ENCODE results near the gene CACNB4.

Gene CACNB4

DNA sequence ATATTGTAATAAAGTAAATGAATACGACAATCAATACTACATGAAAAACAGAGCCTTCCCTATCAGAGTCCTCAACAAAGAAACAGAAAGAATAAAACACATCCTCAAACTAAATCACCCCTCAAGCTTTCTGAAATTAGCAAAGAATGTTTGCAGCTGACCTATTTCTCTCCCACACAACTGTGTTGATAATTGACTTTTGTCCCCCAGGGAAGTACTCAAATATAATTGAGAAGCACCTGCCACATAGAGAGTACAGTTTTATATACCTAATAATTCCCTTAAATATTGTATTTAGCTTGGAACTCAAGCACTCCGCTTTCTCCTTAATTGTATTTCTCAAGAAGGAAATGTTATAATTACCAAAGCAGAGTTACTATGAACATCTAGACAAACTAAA, 12.6 kb downstream of the CACNB4 start:
- no peak for DNase-seq

DNA sequence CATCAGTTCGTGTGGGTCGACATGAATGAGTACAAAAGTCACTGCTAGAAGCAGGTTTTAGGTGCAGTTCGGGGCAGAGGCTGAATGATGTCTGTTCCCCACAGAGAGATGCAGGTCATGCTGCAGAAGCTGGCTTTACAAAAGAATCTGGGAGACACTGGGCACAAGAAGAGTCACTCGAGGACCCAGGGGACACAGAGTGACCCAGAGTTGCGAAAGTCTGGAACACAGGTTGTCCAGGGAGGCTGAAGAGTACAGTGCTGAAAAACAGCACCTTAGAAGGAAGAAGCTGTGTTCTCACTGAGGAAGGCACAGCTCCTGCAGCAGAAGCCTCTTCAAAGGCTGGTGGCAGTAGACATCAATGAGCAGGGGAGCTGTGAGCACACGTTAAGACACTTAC, 14.8 kb downstream of the CACNB4 start:
- no peak for DNase-seq

DNA sequence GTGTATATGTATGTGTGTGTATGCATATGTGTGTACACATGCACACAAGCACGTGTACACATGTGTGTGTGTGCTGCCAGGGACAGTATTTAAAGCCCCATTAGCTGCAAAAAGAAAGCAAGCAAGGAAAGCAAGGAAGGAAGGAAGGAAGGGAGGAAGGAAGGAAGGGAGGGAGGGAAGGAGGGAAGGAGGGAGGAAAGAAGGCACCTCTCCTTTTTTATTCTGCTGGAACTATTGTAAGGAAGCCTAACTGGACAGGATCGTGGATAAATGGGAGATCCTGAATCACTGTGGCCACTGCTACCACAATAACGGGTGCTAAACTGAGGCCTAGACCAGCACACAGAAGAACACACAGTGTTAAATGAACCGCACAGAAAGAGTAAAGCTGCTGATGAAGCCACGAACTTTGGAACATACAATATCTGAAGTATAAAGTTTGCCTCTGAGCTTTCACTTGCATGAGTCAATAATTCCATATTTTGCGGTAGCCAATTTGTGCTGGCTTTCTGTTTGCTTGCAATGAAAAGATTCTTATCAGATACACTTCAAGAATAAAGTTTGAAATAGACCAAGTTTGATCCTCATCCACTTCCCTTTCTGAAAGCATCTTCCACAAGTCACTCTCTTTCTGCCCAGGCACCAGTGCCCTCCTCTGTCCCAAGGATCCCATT, 15.5 kb downstream of the CACNB4 start:
- no peak for DNase-seq

DNA sequence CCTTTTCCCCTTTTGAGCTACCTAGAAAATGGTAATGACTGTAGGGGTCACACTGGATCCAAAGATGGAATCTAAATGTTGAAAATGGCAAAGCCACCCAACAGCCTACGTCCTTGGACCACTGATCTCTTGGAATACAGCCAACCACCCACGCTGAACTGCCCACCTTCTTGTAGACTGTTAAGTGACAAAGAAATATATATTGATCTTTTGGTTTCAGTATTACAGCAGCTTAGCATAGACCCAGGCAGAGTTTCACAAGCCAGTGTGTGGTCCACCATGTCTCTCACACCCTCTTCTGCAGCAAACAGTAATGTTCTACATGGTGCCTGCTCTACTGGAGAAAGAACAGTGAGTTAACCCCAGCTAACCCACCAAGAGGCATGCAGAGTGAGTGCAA, 20.2 kb downstream of the CACNB4 start:
- DNase-seq = no peak

DNA sequence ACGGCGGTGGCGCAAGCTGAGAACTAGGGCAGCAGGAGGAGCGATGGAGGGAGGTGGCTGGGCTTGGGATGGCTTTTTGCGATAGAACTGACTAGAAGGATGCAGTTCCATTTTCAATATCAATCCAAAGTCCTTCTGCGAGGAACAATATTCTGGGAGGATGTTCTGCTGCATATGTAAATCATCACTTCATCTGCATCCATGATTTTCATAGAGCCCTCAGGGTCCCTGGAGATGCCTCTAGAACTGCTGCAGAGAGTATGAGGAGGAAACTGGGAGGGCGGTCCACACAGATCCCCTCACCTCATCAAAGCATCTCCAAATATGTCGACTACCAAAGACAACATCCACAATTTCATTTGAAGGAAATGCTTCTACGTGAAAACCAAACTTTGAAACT, 20.8 kb downstream of the CACNB4 start:
- no peak for DNase-seq

DNA sequence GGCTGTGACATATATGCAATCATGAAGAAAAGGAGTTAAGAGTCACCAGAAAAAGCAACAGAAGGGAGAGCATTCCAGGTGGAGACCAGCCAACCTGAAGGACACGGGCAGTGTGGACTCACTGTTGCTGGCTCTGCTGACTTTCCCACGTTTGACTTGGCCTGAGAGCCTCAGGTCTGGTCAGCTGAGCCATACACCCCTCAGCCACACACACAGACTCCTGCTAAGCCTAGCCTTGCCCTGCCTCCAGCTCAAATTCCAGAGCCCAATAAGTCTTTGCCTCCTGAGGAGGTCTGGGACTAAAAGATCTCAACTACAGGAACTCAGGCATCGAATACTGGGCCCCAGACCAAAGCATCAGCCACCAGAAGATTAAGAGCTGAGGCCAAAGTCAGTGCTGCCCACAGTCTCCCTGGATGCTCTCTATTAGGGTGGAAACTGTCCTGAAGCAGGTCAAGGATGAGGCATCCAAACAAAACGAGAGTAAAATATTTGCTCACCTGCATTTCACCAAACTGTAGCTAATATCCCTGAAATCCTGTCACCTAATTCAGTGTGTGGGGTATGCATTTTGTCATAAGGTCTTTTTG, 23.3 kb downstream of the CACNB4 start:
- no peak for DNase-seq

DNA sequence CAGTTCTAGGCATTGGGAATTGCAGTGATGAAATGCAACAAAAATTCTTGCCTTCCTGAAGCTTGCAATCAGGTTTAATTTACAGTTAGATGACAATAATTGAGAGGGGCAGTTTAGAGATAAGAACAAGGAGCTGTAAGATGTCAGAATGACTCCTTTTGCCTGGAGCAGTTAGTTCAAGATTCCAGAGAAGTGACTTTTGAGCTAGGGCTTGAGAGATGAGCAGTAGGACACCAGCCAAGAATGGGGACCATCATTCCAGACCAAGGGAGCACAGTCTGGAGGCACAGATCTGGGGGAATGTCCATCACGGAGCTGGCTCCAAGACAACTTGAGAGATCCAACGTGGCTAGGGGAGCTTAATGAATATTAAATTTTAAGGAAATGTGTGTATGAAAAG, 26.8 kb downstream of the CACNB4 start:
- no peak for DNase-seq

DNA sequence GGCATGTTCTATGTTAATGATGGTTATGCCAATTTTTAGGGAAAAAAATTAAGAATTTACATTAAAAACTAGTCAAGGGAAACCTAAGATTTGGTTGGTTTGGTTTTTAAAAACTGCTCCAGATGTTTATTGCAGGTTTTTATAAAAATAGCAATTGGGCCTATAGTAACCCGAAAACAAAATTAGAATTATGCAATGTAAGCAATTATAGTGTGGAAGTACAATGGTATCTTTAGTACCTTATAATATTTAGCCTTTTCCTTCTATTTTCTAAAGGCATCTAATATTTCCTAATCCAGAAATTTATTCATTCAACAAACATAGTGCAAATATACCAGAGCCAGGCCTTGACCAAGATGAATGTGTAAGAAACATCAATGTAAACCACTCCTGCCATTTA, 27.3 kb downstream of the CACNB4 start:
- DNase-seq = no peak

DNA sequence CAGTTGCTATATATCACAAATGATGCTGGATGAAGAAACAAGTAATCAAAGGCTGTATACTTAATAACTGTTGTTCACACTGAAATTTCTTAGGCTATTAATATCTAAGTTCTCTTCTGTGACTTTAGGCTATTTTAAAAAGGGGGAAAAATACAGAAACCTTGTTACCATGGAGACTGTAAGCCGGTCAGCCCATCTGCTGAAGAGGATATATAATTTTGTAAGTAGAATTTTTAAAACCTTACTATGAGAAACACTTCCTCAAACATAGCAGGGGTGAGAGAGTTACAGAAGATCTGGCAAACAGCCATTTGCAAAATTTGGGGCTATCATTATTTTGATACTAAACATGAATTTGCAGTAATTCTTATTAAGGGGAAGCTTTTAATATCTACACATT, 27.8 kb downstream of the CACNB4 start:
- DNase-seq = peak in 1 of 2 experiments; percentile 14

DNA sequence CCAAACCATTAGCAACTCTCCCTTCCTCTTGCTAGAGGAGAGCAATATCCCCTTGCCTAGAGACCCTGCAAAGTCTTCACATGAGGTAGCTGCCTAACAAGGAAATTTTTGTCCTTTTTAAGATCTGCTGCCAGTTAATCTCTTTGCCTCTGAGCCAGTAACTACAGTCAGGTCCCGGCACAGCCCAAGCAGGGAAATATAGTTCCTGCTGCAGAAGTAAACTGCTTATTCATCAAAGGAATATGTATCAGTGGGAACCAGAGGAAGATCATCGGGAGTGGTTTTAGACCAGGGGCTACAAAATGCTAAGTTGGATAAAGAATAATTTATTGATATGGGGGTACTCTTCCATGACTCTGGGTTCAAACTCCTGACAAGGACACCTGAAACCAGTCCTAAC, 30.6 kb downstream of the CACNB4 start:
- no peak for DNase-seq

DNA sequence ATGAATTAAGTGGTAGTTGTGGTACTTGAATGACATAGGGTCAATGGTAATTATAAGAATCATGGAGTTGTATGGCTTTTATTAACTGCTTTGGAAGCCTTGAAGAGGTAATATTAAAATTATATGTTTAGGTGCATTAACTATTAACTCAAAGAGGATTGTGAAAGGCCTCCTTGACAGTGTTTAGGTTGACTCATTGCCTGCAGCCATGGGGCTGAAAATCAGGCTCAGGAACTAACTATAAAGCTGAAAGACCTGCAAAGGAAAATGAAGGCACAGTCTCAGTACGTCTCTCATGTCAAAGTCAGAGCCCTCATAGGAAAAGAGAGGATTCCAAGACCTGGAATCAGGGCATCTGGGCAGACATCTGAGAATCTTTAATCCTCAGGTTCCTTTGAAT, 31.0 kb downstream of the CACNB4 start:
- DNase-seq = no peak

DNA sequence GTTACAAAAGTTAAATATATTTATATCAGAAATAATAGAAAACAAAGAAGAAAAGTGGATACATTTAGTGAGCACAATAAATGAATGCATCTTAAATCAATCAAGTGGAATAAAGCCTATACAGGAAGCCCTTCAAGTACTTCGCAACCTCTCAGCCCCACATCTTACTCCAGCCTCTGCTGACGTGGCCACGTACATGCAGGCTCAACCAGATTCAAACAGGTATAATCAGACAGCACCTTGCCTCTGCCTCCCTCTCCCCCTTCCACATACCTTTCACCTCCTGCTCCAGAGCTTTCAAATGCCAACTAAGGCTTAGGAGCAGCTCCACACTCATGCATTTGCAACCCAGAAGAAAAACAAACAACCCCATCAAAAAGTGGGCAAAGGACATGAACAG, 32.9 kb downstream of the CACNB4 start:
- DNase-seq = no peak

DNA sequence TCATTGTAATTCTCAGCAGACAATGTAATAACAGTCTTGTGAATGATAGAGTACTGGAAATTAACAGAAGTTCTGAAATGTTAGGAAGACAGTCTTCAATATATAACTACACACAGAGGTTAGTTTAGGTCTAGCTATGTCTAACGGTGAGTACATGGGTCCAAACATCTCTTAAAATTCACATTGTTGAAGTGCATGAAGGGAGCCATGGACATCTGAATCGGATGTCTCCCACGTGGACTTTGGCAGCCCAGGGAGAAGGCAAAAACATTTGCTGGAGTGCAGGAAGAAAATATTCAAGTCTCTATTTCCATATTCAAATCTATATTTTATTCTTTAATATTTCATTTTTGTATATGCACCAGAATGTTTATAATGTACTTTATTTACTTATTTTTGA, 34.8 kb downstream of the CACNB4 start:
- no peak for DNase-seq

DNA sequence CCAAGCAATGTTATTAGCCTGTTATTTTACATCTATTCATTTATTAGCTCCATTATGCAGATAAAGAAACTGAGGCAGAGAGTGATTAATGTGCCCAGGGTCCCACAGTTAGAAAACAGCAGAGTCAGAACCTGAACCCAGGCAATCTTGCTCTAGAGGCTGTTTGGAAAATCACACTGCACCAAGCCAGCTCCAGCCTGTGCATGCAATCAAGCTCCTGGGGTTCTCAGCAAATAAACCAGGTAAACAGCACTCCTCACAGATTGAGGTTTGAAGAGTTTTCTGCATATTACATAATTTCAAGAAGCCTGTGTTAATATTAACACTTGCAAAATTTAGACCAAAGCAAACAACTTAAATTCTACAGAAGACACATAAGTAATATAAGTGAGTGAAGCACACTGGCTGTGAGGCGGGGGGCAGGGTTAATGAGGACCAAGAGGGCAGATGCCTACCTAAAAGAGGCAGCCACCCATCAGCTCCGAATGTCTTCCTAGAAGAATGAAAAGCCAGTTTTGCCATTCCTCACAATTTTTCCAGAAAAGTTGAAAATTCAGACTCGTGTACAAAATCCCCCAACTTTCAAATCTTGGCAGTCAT, 35.4 kb downstream of the CACNB4 start:
- no peak for DNase-seq

DNA sequence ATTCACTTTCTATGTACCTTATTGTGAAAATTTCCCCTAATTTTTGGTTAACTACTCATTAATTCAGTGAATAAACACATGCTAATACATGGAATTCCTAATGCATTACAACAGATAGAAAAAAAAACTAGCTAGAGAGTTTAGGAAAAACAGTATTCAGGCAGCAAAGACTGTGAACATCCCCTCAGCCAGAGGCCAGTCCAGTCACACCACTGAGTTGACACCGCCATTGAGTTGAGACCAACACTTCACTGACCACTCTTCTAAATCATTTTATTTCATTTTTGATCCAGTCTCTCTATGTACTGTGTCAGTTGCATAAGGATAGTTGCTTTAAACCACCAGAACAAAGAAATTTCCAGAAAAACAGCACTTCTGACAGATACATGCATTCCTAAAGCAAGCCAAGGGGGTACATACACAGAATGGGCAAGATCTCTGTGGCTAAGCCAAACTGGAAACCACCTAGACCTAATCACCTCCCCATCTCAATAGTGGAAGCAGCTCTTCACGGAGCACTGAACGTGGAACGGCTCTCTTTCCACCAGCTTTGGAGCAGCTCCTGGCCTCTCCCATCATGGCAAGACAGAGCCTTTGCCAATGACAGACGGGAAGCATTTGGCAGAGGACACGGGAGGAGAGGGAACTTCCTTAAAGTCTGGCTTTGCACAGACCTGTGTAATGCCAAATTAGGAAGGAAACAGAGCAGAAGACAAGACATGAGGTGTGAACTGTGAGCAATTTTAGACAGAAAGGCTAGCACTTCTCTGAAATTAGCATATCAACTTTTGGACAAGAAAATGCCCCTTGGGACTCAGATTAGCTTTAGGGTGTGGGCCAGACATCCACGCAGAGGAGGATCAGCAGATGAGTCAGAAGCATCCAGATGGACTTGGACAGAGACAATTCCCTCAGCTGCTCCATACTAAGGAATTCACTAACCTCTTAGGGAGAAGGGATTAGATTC, 36.4 kb downstream of the CACNB4 start:
- DNase-seq = peak in 1 of 2 experiments; percentile 17

DNA sequence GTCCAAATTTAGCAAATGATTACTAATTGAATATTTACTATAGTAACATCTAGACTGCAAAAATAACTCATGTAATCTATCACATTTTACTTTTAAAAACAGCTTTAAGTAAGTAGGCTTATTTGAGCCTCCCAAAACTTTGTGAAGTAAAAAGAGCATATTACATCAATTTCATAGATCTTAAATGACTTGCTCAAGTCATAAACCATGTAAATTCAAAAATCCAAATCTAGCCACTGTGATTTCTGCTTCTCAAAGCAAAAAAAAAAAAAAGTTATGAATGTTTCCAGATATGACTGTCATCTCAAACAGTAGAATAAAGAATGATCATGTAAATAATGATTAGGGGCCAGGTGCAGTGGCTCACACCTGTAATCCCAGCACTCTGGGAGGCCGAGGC, 37.5 kb downstream of the CACNB4 start:
- DNase-seq = no peak

DNA sequence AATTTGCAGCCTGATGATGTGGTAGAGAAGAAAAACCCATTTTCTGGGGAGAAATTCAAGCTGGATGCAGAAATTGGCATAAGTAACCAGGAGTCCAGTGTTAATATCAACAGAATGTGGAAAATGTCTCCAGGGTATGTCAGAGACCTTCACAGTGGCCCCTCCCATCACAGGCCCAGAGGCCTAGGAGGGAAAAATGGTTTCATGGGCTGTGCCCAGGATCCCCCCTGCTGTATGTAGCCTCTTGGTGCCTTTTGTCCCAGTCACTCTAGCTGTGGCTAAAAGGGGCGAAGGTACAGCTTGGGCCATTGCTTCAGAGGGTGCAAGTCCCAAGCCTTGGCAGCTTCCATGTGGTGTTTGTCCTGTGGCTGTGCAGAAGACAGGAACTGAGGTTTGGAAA, 40.2 kb downstream of the CACNB4 start:
- no peak for DNase-seq

DNA sequence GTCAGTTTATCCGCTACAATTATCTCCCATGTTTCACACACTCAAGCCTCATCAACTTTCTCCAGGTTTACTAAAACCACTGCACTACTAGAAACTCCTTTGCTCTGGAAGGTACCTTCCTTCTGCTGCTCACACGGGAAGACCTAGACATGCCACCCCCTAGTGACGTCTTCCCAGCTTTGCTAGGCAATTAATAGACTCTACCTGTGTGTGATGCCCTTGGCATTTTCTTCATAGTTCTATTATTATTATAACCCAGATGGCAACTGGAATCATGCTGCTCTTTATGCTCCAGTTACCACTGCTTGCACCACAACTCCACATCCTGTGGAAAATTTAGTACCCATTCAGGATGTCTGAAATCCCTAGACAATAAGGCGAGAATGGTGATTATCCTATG, 42.4 kb downstream of the CACNB4 start:
- no peak for DNase-seq

DNA sequence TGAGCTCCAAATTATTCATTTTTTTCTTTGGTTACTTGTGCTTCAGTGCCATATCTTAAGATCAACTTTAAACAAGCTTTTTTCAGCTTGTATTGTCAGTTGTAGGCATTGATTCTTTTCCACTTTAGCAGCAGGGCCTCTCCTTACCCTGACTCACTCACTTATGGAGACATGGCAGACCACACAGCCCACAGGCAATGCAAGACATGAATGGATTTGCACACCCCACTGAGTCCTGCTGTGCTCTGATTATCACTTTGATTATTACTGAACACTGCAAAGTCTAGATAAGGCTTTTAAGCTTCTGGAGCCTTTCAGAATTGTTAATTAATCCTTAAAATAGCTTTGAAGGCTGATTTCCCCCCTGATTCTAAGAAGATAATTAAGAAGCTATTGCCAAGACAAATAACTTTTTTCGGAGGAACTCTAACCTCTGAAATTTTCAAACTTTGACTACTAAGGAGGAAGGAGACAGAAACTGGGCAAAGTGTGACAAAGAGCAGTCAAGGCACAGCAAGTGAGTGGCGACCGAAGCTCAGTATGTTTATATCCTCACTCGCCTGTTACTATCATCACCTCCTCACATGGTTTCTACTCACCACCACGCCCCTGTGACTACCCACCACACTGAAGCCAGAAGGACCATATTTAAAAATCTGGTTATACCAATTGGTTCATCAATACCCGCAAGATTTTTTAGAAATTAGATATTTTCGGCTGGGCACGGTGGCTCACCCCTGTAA, 43.3 kb downstream of the CACNB4 start:
- no peak for DNase-seq

DNA sequence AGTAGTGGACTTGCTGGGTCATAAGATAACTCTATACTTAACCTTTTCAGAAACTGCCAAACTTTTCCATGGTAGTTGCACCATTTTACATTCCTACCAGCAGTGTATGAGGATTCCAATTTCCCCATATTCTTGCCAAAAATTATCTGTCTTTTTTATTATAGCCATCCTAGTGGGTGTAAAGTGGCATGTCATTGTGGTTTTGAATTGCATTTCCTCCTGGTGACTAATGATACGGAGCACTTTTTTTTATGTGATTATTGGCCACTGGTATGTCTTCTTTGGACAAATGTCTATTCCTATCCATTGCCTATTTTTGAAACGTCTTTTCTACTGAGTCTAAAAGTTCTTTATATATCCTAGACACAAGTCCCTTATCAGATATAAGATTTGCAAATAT, 44.3 kb downstream of the CACNB4 start:
- no peak for DNase-seq

DNA sequence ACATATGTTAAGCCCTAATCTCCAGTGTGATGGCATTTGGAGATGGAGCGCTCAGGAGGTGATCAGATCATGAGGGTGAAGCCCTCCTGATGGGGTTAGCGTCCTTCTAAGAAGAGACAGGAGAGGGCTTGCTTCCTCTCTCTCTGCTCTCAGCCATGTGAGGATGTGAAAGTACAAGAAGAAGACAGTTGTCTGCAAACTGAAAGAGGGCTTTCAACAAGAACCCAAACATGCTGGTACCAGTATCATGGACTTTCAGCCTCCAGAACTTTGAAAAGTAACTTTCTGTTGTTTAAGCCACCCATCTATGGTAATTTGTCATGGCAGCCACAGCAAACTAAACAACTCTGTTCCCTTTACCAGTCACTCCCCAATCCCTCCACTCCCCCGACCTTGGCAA, 47.4 kb downstream of the CACNB4 start:
- DNase-seq = no peak

DNA sequence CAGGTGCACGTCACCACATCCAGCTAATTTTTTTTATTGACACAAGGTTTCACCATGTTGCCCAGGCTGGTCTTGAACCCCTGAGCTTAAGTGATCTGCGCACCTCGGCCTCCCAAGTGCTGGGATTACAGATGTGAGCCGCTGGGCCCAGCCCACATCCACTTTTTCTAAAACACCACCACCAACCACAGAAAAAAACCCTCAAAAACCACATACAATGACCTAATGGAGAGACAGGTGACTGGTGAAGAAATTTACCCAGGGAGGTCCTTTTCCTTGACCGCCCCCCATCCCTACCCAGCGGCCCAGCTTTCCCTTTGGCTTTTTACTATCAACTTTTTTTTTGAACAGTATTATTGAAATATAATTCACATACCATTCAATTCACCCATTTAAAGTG, 47.9 kb downstream of the CACNB4 start:
- DNase-seq = no peak

DNA sequence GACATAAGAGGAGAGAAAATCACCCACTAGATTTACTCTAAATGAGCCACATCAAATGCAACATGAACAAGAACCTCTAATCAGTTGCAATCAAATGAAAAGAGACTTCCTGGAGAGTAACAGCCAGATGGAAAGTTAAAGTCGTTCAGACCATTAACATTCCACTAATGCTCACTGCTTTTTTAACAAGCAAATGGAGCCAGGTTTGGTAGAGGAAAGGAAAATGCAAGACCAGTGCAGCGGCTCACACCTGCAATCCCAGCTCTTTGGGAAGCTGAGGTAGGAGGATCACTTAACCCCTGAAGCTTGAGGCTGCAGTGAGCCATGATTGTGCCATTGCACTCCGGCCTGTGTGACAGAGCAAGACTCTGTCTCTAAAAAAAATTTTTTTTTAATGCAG, 48.5 kb downstream of the CACNB4 start:
- DNase-seq = no peak

All from NCI-H524 (cell line).